SH-SY5Y (cell line): ENCODE data around the gene CTNNB1.

ENCODE experiments used
- GATA2 ChIP-seq: IDR thresholded peaks from 2 replicates; pipeline ENCODE4 v1.6.1; 2011; ENCODE audit warnings: mild to moderate bottlenecking, low read depth, low read length
- GATA3 ChIP-seq: IDR thresholded peaks from 2 replicates; pipeline ENCODE4 v1.6.1; 2011; ENCODE audit warnings: low read depth, mild to moderate bottlenecking, low read length, moderate library complexity

DNA sequence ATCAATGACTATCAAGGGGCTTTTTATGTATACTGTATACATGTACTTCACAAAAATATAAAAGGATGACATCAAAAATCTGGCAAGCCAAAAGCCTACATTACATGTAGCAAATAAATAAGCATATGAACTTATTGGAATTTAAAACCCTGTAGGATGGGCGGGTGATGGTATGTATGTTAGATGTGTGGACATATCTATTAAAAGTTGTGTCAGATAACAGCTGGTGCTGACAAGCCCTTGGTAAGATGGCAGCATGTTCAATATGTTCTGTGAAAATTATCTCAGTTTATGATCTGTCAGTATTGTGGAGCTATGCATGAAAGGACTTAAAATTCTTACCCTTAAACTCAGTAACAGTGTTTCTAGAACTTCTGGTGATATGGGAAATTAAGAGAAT is 20.1 kb downstream of the CTNNB1 start:
- TF ChIP-seq GATA2, result no peak
- TF ChIP-seq GATA3, result no peak
